SK-N-MC (cell line): ENCODE results near the gene CAMK1G.

Source experiments
- DNase-seq: peaks from one replicate; pipeline ENCODE4 v3.0.0-alpha.2; 2011; ENCODE audit warnings: low read depth, low spot score
- H3K27ac ChIP-seq: fragments of 200-600 bp; sonication (generic); 2 replicates; pipeline ENCODE4 v1.5.1; 2016; ENCODE audit warnings: mixed run types
- H3K36me3 ChIP-seq: fragments of 200-600 bp; sonication (generic); 2 replicates; pipeline ENCODE4 v1.6.1; 2017; ENCODE audit warnings: antibody characterized with exemption, low read length, mixed read lengths; ENCODE audit not compliant: insufficient read depth
- H3K4me3 ChIP-seq: fragments of 200-600 bp; sonication (generic); 2 replicates; pipeline ENCODE4 v1.5.1; 2016
- H3K9ac ChIP-seq: fragments of 200-600 bp; sonication (generic); 2 replicates; pipeline ENCODE4 v1.8.0; 2017; ENCODE audit warnings: mixed run types, mixed read lengths; ENCODE audit not compliant: insufficient read length
- H3K9me3 ChIP-seq: fragments of 200-600 bp; sonication (generic); 2 replicates; pipeline ENCODE4 v1.6.1; 2017; ENCODE audit warnings: low read depth, mild to moderate bottlenecking, antibody characterized with exemption, low read length, moderate library complexity, mixed read lengths
- EZH2 ChIP-seq: fragments of 200-600 bp; sonication (generic); IDR thresholded peaks from one replicate; pipeline ENCODE4 v1.6.1; 2017; ENCODE audit warnings: antibody characterized with exemption
- FOXP2 ChIP-seq: optimal IDR thresholded peaks from 2 replicates; pipeline ENCODE3; 2011; ENCODE audit warnings: mild to moderate bottlenecking, moderate library complexity; ENCODE audit not compliant: insufficient read depth; ENCODE audit errors: extremely low read length, control extremely low read depth
- POLR2AphosphoS5 ChIP-seq: IDR thresholded peaks from 2 replicates; pipeline ENCODE4 v1.6.1; 2012; ENCODE audit warnings: mild to moderate bottlenecking, low read depth, low read length, borderline replicate concordance

Gene CAMK1G

DNA sequence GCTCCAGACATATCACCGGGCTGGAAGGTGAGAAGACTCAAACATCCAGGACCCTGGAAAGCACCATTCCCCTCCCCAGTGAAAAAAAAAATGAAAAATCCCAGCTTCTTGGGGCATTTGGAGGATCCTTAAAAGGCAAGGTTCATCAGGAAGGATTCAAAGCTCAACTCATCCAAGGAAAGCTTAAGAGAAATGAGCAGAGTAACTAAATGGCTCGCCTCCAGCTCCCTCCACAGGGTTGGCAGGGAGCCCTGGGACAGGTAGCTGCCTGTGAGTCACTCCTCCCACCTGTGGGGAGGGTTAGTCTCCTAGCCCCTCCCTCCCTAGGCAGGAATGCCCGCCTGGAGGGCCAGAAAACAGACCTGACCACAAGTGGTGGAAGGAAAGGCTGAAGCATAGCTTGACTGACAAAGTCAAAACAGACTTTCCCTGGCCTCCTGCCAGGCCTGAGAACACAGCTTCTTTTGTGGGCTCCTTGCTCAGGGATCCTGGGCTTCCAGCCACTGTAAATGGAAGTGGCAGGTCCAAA lies 69.4 kb downstream of the CAMK1G start:
- Histone ChIP-seq H3K27ac (no peak overlapping the region), H3K9ac (no peak overlapping the region), H3K9me3 (no peaks in the 10 kb centered on the region), H3K36me3 (no peaks in the 10 kb centered on the region), H3K4me3 (no peak overlapping the region)
- no peak for TF ChIP-seq FOXP2
- no peak for TF ChIP-seq EZH2
- no peak for TF ChIP-seq POLR2AphosphoS5
- no peak for DNase-seq

DNA sequence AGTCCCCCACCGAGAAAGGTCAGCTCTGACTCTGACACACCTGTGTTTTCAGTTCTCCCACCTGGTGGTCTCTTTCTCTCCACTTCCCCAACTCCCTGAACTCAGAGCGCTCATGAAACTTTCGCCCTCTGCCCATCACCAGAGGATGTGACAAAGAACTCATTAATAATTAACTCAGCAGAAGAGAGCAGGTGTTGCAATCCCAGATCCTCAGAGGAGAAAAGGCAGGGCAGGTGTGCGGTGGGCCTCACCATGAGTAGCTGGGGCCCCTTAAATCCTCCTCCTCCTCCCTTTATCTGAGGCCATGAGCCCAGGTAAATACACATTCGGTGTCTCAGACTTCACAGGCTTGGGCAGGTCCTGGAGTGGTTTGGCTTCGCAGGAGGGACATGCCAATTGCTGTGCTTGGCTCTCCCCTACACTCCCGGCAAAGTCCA lies 70.4 kb downstream of the CAMK1G start:
- Histone ChIP-seq H3K9me3 (no peaks in the 10 kb centered on the region), H3K36me3 (no peaks in the 10 kb centered on the region), H3K4me3 (no peak overlapping the region), H3K9ac (no peak overlapping the region), H3K27ac (no peak overlapping the region)
- TF ChIP-seq EZH2: no peak
- TF ChIP-seq POLR2AphosphoS5: no peak
- no peak for TF ChIP-seq FOXP2
- DNase-seq: no peak

DNA sequence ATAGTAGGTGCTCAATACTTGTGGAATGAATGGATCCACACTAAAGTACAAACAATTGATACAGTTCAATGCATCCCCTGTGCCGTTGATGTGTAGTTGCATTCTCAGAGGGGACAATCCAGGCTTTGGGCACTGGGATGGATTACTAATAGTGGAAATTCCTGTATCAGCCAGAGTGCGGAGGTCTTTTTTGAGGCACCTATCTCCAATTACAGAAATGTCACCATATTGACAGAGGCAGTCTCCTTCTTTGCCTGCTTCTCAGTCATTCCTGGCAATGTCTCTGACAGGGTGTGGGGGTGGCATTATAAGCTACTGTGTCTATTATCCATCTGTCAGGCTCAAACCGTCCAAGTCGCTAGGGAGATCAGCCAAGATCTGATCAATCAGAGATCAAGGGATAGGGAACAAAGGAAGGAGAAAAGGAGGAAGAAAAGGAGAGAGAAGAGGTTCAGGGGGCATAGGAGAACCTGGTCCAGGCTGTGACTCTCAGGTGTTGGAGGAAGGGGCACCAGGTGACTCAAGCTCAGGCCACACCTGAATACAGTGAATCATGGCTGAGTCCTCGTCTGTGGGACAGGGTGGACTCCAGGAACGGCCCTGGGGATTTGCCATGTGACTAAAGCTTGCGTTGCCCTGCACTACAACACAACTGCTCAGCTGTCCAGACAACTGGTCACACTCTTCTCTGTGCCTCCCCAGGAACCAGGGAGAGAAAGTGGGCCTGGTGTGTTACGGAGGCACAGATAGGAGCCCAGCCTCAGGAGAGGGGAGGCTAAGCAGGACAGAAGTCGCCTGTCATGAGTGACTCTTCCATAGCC lies 72.1 kb downstream of the CAMK1G start:
- Histone ChIP-seq H3K9me3 (no peaks in the 10 kb centered on the region), H3K36me3 (no peaks in the 10 kb centered on the region), H3K27ac (no peak overlapping the region), H3K4me3 (no peak overlapping the region), H3K9ac (no peak overlapping the region)
- DNase-seq: no peak
- TF ChIP-seq FOXP2 (no peak), POLR2AphosphoS5 (no peak), EZH2 (no peak)

DNA sequence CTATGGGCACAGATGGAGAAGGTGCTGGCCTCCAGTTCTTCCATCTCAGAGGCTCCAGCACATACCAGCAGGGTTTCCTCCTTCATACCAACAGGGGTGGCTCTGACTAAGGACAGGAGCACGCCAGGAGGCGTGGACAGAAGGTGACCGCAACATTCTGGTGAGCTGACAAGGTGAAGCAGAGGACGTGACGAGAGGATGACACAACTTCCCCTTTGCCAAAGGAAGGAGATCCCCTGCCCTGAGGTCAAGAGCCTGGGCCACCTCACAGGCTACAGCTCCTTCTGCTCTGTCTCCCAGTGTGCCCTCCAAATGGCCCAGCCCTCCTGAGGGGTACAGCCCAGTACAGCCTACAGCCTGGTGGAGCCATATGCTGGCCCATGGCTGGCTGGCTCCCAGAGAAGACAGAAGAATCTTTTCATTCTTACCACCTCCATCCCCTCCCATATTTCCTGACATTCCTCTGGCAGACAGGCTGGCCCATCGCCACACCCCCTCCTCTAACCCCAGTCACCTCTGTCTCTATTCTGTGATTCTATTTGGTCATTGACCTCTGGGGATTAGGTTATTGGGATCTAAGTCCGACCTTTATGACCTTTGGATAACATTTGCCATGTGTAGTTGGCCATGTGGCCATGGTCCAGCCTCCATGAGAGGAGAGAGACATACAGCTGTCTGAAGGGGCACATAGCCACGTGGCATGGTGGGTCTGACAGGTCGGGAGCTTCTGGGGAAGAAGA lies 73.8 kb downstream of the CAMK1G start:
- Histone ChIP-seq H3K36me3 (no peaks in the 10 kb centered on the region), H3K4me3 (no peak overlapping the region), H3K9me3 (no peaks in the 10 kb centered on the region), H3K27ac (no peak overlapping the region), H3K9ac (no peak overlapping the region)
- TF ChIP-seq POLR2AphosphoS5 (no peak), FOXP2 (no peak), EZH2 (no peak)
- no peak for DNase-seq

DNA sequence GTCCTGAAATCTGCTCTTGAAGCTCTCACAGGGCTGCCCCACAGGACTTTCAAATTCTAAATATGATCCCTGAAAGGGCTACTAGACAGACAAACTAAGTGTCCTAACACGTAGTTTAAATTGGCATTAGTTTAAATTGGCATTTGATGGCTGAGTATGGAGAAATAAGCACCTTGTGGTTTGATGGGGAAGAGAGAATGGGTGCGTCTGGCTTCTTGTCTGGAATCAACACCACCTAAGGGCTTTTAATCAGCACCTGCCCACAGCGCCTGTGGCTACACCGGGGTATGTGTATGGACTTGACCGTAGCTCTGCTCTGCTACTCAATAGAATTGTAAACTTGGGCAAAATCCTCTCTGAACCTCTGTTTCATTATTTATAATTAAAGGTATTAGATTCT lies 74.4 kb downstream of the CAMK1G start:
- no peak overlapping the region for H3K27ac ChIP-seq
- DNase-seq: no peak
- TF ChIP-seq EZH2 (no peak), FOXP2 (no peak)
- no peak overlapping the region for H3K9ac ChIP-seq
- H3K9me3 ChIP-seq: no peaks in the 10 kb centered on the region
- H3K4me3 ChIP-seq: no peak overlapping the region
- H3K36me3 ChIP-seq: no peaks in the 10 kb centered on the region

DNA sequence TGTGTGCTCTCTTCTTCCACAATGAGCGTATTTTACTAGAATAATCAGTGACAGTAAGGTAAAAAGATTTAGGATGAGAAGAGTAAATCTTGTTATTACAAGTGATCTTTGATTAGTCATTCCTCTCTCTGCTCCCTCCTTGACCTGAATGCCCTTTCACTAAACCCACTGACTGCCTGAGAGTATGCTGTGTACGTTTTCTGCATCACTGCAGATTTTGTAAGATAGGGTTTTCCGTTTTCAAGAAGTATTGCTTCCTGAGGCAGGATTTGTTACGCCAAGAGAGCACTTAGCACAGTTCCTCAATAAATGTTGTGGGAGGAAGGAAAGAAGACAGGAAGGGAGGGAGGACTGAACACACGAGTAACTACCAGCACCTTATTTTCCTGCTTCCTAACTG lies 76.4 kb downstream of the CAMK1G start:
- H3K9me3 ChIP-seq: no peaks in the 10 kb centered on the region
- H3K4me3 ChIP-seq: peak overlapping the region; percentile 36
- peak overlapping the region; percentile 38 for H3K27ac ChIP-seq
- no peaks in the 10 kb centered on the region for H3K36me3 ChIP-seq
- no peak for TF ChIP-seq EZH2
- peak; percentile 64; the same call in 1 of the 2 replicates for TF ChIP-seq POLR2AphosphoS5
- no peak overlapping the region for H3K9ac ChIP-seq
- DNase-seq: peak; percentile 87

DNA sequence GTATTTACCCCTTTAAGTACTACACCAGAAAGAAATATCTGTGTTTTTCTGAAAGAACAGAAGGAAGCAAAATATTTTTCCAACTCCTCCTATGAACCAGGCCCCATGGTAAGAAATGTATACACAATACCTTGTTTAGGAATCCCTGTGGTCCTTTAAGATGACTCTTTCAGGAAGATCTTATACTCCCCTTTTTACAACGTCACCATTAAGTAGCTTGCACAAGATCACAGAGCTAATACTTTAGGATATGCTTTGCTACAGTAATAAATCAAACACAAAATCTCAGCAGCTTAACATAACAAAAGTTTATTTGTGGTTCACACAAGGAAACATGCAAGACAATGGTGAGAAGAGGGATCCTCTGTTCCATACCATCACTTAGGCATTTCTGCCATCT lies 77.6 kb downstream of the CAMK1G start:
- no peaks in the 10 kb centered on the region for H3K36me3 ChIP-seq
- no peak for TF ChIP-seq POLR2AphosphoS5
- TF ChIP-seq FOXP2: no peak
- no peak for TF ChIP-seq EZH2
- no peak overlapping the region for H3K4me3 ChIP-seq
- no peak overlapping the region for H3K27ac ChIP-seq
- H3K9me3 ChIP-seq: no peaks in the 10 kb centered on the region
- no peak overlapping the region for H3K9ac ChIP-seq
- peak; percentile 22 for DNase-seq

DNA sequence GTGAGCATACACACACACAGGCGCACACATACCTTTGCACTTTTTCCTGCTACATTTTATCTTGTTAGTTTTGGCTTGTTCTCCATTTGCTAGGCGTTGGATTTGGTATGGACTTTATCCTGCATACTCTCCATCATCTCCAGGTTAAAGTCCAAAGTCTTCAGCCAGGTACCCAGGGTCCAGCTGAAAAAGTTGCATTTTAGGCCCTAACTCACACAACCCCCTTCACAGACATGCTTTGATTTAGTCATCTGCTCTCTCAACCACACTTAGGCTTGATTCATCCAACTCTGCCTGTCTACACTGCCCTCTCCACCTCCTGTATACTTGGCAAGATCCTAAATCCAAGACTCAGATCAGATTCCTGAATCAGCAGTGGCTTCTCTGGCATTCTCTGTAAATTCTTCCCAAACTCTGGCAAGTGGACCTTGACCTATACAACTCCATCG lies 79.4 kb downstream of the CAMK1G start:
- H3K36me3 ChIP-seq: no peaks in the 10 kb centered on the region
- no peak overlapping the region for H3K4me3 ChIP-seq
- no peaks in the 10 kb centered on the region for H3K9me3 ChIP-seq
- H3K27ac ChIP-seq: no peak overlapping the region
- DNase-seq: no peak
- TF ChIP-seq POLR2AphosphoS5 (no peak), EZH2 (no peak), FOXP2 (no peak)
- H3K9ac ChIP-seq: no peak overlapping the region
